H9 (cell line): ENCODE data around the gene CRACR2A. TPM values are rescaled to one million over a fixed set of nuclear protein-coding genes. Genes with fewer than 3 reads are reported as not detected.

Experiments used
- DNase-seq: peaks from one replicate; pipeline ENCODE4 v3.0.0-alpha.2; 2017
- H2AFZ ChIP-seq: one replicate; pipeline ENCODE4 v1.6.1; 2013; ENCODE audit warnings: mild to moderate bottlenecking, low read length, control low read depth, moderate library complexity
- H2AK5ac ChIP-seq: 2 replicates; pipeline ENCODE4 v1.6.1; 2013; ENCODE audit warnings: low read length, control low read depth, mixed read lengths; ENCODE audit not compliant: insufficient read length
- H2BK120ac ChIP-seq: one replicate; pipeline ENCODE4 v1.6.1; 2013; ENCODE audit warnings: low read depth, mild to moderate bottlenecking, low read length, control low read depth, inconsistent platforms; ENCODE audit not compliant: poor library complexity, severe bottlenecking
- H2BK12ac ChIP-seq: 2 replicates; pipeline ENCODE4 v1.6.1; 2013; ENCODE audit warnings: low read length, control low read depth, mixed read lengths, low read depth; ENCODE audit not compliant: insufficient read length
- H2BK15ac ChIP-seq: 2 replicates; pipeline ENCODE4 v1.6.1; 2013; ENCODE audit warnings: low read depth, low read length, control low read depth
- H2BK20ac ChIP-seq: one replicate; pipeline ENCODE4 v1.6.1; 2013; ENCODE audit warnings: low read depth, mild to moderate bottlenecking, low read length, control low read depth, inconsistent platforms; ENCODE audit not compliant: poor library complexity, severe bottlenecking
- H2BK5ac ChIP-seq: 2 replicates; pipeline ENCODE4 v1.6.1; 2013; ENCODE audit warnings: low read length, control low read depth, mixed read lengths; ENCODE audit not compliant: insufficient read length
- H3K14ac ChIP-seq: 2 replicates; pipeline ENCODE4 v1.6.1; 2013; ENCODE audit warnings: low read length, control low read depth; ENCODE audit not compliant: insufficient read depth
- H3K18ac ChIP-seq: 2 replicates; pipeline ENCODE4 v1.6.1; 2013; ENCODE audit warnings: low read depth, mild to moderate bottlenecking, mixed read lengths, low read length, control low read depth; ENCODE audit not compliant: insufficient read length
- H3K23ac ChIP-seq: 2 replicates; pipeline ENCODE4 v1.6.1; 2013; ENCODE audit warnings: low read length, control low read depth, mixed read lengths, low read depth; ENCODE audit not compliant: insufficient read length
- H3K23me2 ChIP-seq: 2 replicates; pipeline ENCODE4 v1.6.1; 2013; ENCODE audit warnings: low read depth, mild to moderate bottlenecking, mixed read lengths, low read length, control low read depth; ENCODE audit not compliant: insufficient read length, poor library complexity, severe bottlenecking
- H3K27ac ChIP-seq: 2 replicates; pipeline ENCODE4 v1.5.1; 2013; ENCODE audit warnings: low read length, control low read depth, mixed read lengths, low read depth; ENCODE audit not compliant: insufficient read length
- H3K27me3 ChIP-seq: 2 replicates; pipeline ENCODE4 v1.6.1; 2013; ENCODE audit warnings: low read length, control low read depth, inconsistent platforms; ENCODE audit not compliant: insufficient read depth
- H3K4ac ChIP-seq: 2 replicates; pipeline ENCODE4 v1.6.1; 2013; ENCODE audit warnings: low read depth, mild to moderate bottlenecking, control low read depth, inconsistent platforms, low read length, moderate library complexity
- H3K4me1 ChIP-seq: 2 replicates; pipeline ENCODE4 v1.6.1; 2013; ENCODE audit warnings: low read length, control low read depth, inconsistent platforms; ENCODE audit not compliant: insufficient read depth
- H3K4me2 ChIP-seq: 2 replicates; pipeline ENCODE4 v1.6.1; 2013; ENCODE audit warnings: low read length, control low read depth, mixed read lengths; ENCODE audit not compliant: insufficient read length, insufficient read depth
- H3K56ac ChIP-seq: 2 replicates; pipeline ENCODE4 v1.6.1; 2013; ENCODE audit warnings: low read depth, mild to moderate bottlenecking, mixed read lengths, low read length, control low read depth; ENCODE audit not compliant: insufficient read length
- H3K79me1 ChIP-seq: 2 replicates; pipeline ENCODE4 v1.6.1; 2013; ENCODE audit warnings: low read depth, mild to moderate bottlenecking, moderate library complexity, low read length, control low read depth, inconsistent platforms; ENCODE audit not compliant: insufficient read depth, poor library complexity, severe bottlenecking
- H3K79me2 ChIP-seq: 2 replicates; pipeline ENCODE4 v1.6.1; 2013; ENCODE audit warnings: low read length, control low read depth, inconsistent platforms; ENCODE audit not compliant: insufficient read depth
- H3K9ac ChIP-seq: 2 replicates; pipeline ENCODE4 v1.6.1; 2013; ENCODE audit warnings: low read length, control low read depth, mixed read lengths; ENCODE audit not compliant: insufficient read length; ENCODE audit errors: extremely low read depth
- H3K9me3 ChIP-seq: one replicate; pipeline ENCODE4 v1.6.1; 2013; ENCODE audit warnings: low read depth, low read length, inconsistent platforms; ENCODE audit not compliant: control insufficient read depth
- H3T11ph ChIP-seq: one replicate; pipeline ENCODE4 v1.6.1; 2013; ENCODE audit warnings: mild to moderate bottlenecking, low read length, control low read depth, inconsistent platforms
- H4K20me1 ChIP-seq: one replicate; pipeline ENCODE4 v1.6.1; 2013; ENCODE audit not compliant: control insufficient read depth, insufficient read length, insufficient read depth
- H4K5ac ChIP-seq: 2 replicates; pipeline ENCODE4 v1.6.1; 2013; ENCODE audit warnings: low read depth, mild to moderate bottlenecking, mixed read lengths, low read length, control low read depth; ENCODE audit not compliant: insufficient read length
- H4K8ac ChIP-seq: replicated peaks from 2 replicates; pipeline ENCODE4 v1.6.1; 2013; ENCODE audit warnings: low read length, control low read depth, mixed read lengths, low read depth; ENCODE audit not compliant: insufficient read length
- H4K91ac ChIP-seq: 2 replicates; pipeline ENCODE4 v1.6.1; 2013; ENCODE audit warnings: low read depth, mild to moderate bottlenecking, moderate library complexity, mixed read lengths, low read length, control low read depth; ENCODE audit not compliant: insufficient read length
- H3K27ac Mint-ChIP-seq, 3 experiments: 2 replicates in 2 of 3; 3 replicates in 1 of 3; pipeline ENCODE4 v1.8.0; 2020 to 2021; ENCODE audit warnings: mixed read lengths in 3 of 3, mild to moderate bottlenecking in 1 of 3, moderate library complexity in 1 of 3
- H3K27me3 Mint-ChIP-seq: 2 replicates; pipeline ENCODE4 v1.8.0; 2021; ENCODE audit warnings: low read depth, mild to moderate bottlenecking, moderate library complexity, mixed read lengths
- H3K36me3 Mint-ChIP-seq, 3 experiments: 2 replicates in 2 of 3; 3 replicates in 1 of 3; pipeline ENCODE4 v1.8.0; 2020 to 2021; ENCODE audit warnings: low read depth in 3 of 3, mixed read lengths in 3 of 3; ENCODE audit not compliant: insufficient read depth in 1 of 3
- H3K4me1 Mint-ChIP-seq, 2 experiments: 2 replicates each; pipeline ENCODE4 v1.8.0; 2020; ENCODE audit warnings: mixed read lengths in 2 of 2
- H3K4me3 Mint-ChIP-seq, 2 experiments: 2 replicates in 1 of 2; 3 replicates in 1 of 2; pipeline ENCODE4 v1.8.0; 2020 to 2021; ENCODE audit warnings: mild to moderate bottlenecking in 2 of 2, mixed read lengths in 2 of 2, moderate library complexity in 1 of 2
- H3K9me3 Mint-ChIP-seq, 2 experiments: 2 replicates in 1 of 2; 3 replicates in 1 of 2; pipeline ENCODE4 v1.8.0; 2020; ENCODE audit warnings: mild to moderate bottlenecking in 2 of 2, mixed read lengths in 2 of 2, moderate library complexity in 1 of 2
- CTCF ChIP-seq: fragments of 200-600 bp; sonication (generic); conservative IDR thresholded peaks from 3 replicates; pipeline ENCODE4 v1.8.0; 2021; ENCODE audit warnings: antibody characterized with exemption, mild to moderate bottlenecking
- WGBS: extraction: QIAGEN DNeasy Blood & Tissue Kit; methylation state at CpG from one replicate; pipeline ENCODE4 v1.1.7; 2013; ENCODE audit warnings: missing lambda C conversion rate, low lambda C conversion rate, mixed read lengths; ENCODE audit not compliant: insufficient read length; ENCODE audit errors: extremely low coverage; 5-methylcytosine and 5-hydroxymethylcytosine counted together
- total RNA-seq: library from RNA; stranded (reverse); gene quantifications from 2 replicates; pipeline ENCODE4 v1.2.1, GENCODE V29; 2021

CRACR2A gene
- total RNA-seq, 1 experiment from 2014 or later, result 2.0 TPM

GRCh38 chr12:3658327-3659163 lies 94.4 kb downstream of the CRACR2A start:
- no peaks in the 10 kb centered on the region for H3K9me3 Mint-ChIP-seq
- Histone ChIP-seq H4K5ac (no peak overlapping the region), H3K14ac (no peak overlapping the region), H3K23ac (no peak overlapping the region), H2BK20ac (no peak overlapping the region), H3K27ac (no peak overlapping the region), H2AK5ac (no peak overlapping the region), H3K4me2 (no peak overlapping the region), H2BK5ac (no peak overlapping the region), H3K18ac (no peak overlapping the region), H4K8ac (no peak overlapping the region), H2BK120ac (no peak overlapping the region), H3K9ac (no peak overlapping the region), H3K79me1 (no peaks in the 10 kb centered on the region), H3K9me3 (no peaks in the 10 kb centered on the region), H4K91ac (no peak overlapping the region), H4K20me1 (no peaks in the 10 kb centered on the region), H3K4ac (no peak overlapping the region), H3K27me3 (no peaks in the 10 kb centered on the region), H2BK12ac (no peak overlapping the region), H2BK15ac (no peak overlapping the region), H3K56ac (no peak overlapping the region), H3T11ph (no peak overlapping the region), H3K23me2 (no peaks in the 10 kb centered on the region), H3K79me2 (no peaks in the 10 kb centered on the region), H2AFZ (no peak overlapping the region), H3K4me1 (peaks cover 4% of the 10 kb centered on the region; the same call in 1 of the 2 replicates)
- H3K4me3 Mint-ChIP-seq, result no peak overlapping the region
- H3K27me3 Mint-ChIP-seq, result peaks cover 1% of the 10 kb centered on the region; the same call in 1 of the 2 replicates
- no peak overlapping the region for H3K27ac Mint-ChIP-seq
- peak; percentile 75 for DNase-seq
- H3K36me3 Mint-ChIP-seq, result no peaks in the 10 kb centered on the region
- H3K4me1 Mint-ChIP-seq, result peaks cover 20 to 27% of the 10 kb centered on the region in 2 experiments
- peak; percentile 81 for TF ChIP-seq CTCF
- WGBS, result no CpG with 5 or more reads among the region's 13 CpGs
